Heart left ventricle (tissue), 13 donors: ENCODE data around the gene LIPE.

Experiments used
- CTCF ChIP-seq, 12 donors: fragments of 200-600 bp; sonication (generic) in 4 of 12; IDR thresholded peaks; one replicate each; pipeline versions ENCODE4 v1.5.0 to v1.8.0; 2018 to 2022; ENCODE audit warnings: antibody characterized with exemption in 12 of 12, mild to moderate bottlenecking in 5 of 12
- POLR2A ChIP-seq, 2 donors: fragments of 450-650 bp; IDR thresholded peaks; one replicate each; pipeline ENCODE4 v1.6.1; 2017; ENCODE audit warnings: antibody characterized with exemption in 2 of 2, mild to moderate bottlenecking in 2 of 2, moderate library complexity in 2 of 2
- donor health status: ischemic (EF 13 %, LVEDD 7.1; RV severe dilation, severe dysfunction).
- donor health status: DM: no; HTN: yes; CAD: no.
- donor health status: DM: no; HTN: no; CAD: no.
- donor health status: ischemic (EF 25% LVEDD 6.9; RV normal size, moderate dysfunction).
- donor health status: ischemic (EF 25% LVEDD 5.7; RV mildly dilated, moderate dysfunction).
- donor health status: ischemic (EF 35%, LVEDD 5.7; RV mildly dilated, moderate dysfunction).
- donor health status: nonischemic (EF 11% LVEDD 7.7; RV severe dilation, severe dysfunction).
- donor health status: DM: yes; HTN: yes; CAD: no.
- donor health status: PGD.
- donor health status: ischemic (EF 29% LVEDD 5.4; RV normal size, mild dysfunction).
- donor health status: nonischemic (EF 23%, LVEDD 6.1; RV moderate dilation, normal function).

GRCh38 chr19:42412661-42413076 lies 14.5 kb downstream of the LIPE start:
- TF ChIP-seq CTCF (IDR thresholded peaks at IDR 0.05) = no peak
- TF ChIP-seq POLR2A (IDR thresholded peaks at IDR 0.05) = no peak
